H1 (cell line): ENCODE results near the gene FAM131C. TPM values are rescaled to one million over a fixed set of nuclear protein-coding genes. Genes with fewer than 3 reads are reported as not detected.

ENCODE experiments used
- CTCF ChIA-PET: fragments of 300-600 bp; sonication (Branson Sonifier 250); formaldehyde crosslinking; loops from one replicate; lab custom pipeline; 2021; ENCODE audit not compliant: partially characterized antibody; lab: Charles Lee
- POLR2A ChIA-PET: fragments of 300-600 bp; sonication (Branson Sonifier 250); formaldehyde crosslinking; loops from one replicate; lab custom pipeline; 2021; ENCODE audit warnings: inconsistent platforms; ENCODE audit not compliant: partially characterized antibody; lab: Charles Lee
- DNase-seq, 2 experiments: peaks; one replicate each; pipeline versions ENCODE4 v3.0.0 to v3.0.0-alpha.2; 2010 to 2022; ENCODE audit warnings: low spot score in 2 of 2, low read depth in 1 of 2, mixed read lengths in 1 of 2
- FAIRE-seq: peaks from 2 replicates; lab custom pipeline; 2011; peaks lifted over from hg19 to GRCh38; lab: Jason Lieb, UNC
- H2AFZ ChIP-seq: 2 replicates; pipeline ENCODE4 v1.8.1; 2012; ENCODE audit warnings: low read length, inconsistent platforms
- H2AK5ac ChIP-seq: 2 replicates; pipeline ENCODE4 v1.6.1; 2013; ENCODE audit warnings: low read depth, low read length
- H2BK120ac ChIP-seq: replicated peaks from 2 replicates; pipeline ENCODE3; 2013; ENCODE audit warnings: low read depth, low read length, inconsistent platforms
- H2BK12ac ChIP-seq: 2 replicates; pipeline ENCODE4 v1.6.1; 2013; ENCODE audit warnings: low read depth, low read length
- H2BK15ac ChIP-seq: 2 replicates; pipeline ENCODE4 v1.6.1; 2013; ENCODE audit warnings: low read length
- H2BK20ac ChIP-seq: 2 replicates; pipeline ENCODE4 v1.6.1; 2013; ENCODE audit warnings: low read length
- H2BK5ac ChIP-seq: 2 replicates; pipeline ENCODE4 v1.6.1; 2013; ENCODE audit warnings: low read depth, low read length
- H3K14ac ChIP-seq: 2 replicates; pipeline ENCODE4 v1.6.1; 2013; ENCODE audit warnings: inconsistent platforms; ENCODE audit not compliant: insufficient read length
- H3K18ac ChIP-seq: 2 replicates; pipeline ENCODE4 v1.6.1; 2013; ENCODE audit warnings: low read length; ENCODE audit errors: extremely low read depth
- H3K23ac ChIP-seq: 2 replicates; pipeline ENCODE4 v1.6.1; 2013; ENCODE audit warnings: inconsistent platforms; ENCODE audit not compliant: insufficient read length
- H3K23me2 ChIP-seq: 2 replicates; pipeline ENCODE4 v1.6.1; 2013; ENCODE audit warnings: low read depth, low read length
- H3K27ac ChIP-seq: 2 replicates; pipeline ENCODE4 v1.6.1; 2011; ENCODE audit warnings: low read depth, low read length, inconsistent platforms
- H3K27me3 ChIP-seq, 4 experiments: replicated peaks in 1 of 4; 1 replicate in 1 of 4; 2 replicates in 3 of 4; pipeline versions ENCODE4 v1.6.1 to v1.8.1; 2011 to 2013; ENCODE audit warnings: low read length in 3 of 4, mild to moderate bottlenecking in 3 of 4, inconsistent platforms in 2 of 4, mixed read lengths in 2 of 4, moderate library complexity in 1 of 4; ENCODE audit not compliant: control insufficient read depth in 3 of 4, insufficient read depth in 3 of 4; ENCODE audit errors: extremely low read depth in 1 of 4
- H3K36me3 ChIP-seq, 4 experiments: 2 replicates each; pipeline versions ENCODE4 v1.6.1 to v1.8.1; 2011 to 2013; ENCODE audit warnings: mild to moderate bottlenecking in 4 of 4, low read length in 3 of 4, moderate library complexity in 2 of 4, control low read depth in 1 of 4, inconsistent platforms in 1 of 4; ENCODE audit not compliant: insufficient read depth in 4 of 4, control insufficient read depth in 2 of 4
- H3K4ac ChIP-seq: replicated peaks from 2 replicates; pipeline ENCODE3; 2013; ENCODE audit warnings: low read length, low read depth, mixed read lengths, inconsistent platforms; ENCODE audit not compliant: insufficient read length
- H3K4me1 ChIP-seq, 4 experiments: replicated peaks in 1 of 4; 1 replicate in 1 of 4; 2 replicates in 3 of 4; pipeline versions ENCODE4 v1.6.1 to v1.8.1; 2011 to 2013; ENCODE audit warnings: low read length in 3 of 4, inconsistent platforms in 2 of 4, mixed read lengths in 1 of 4; ENCODE audit not compliant: insufficient read depth in 4 of 4, control insufficient read depth in 3 of 4
- H3K4me2 ChIP-seq, 2 experiments: 2 replicates each; pipeline versions ENCODE4 v1.6.1 to v1.8.1; 2011 to 2013; ENCODE audit warnings: low read depth in 2 of 2, low read length in 2 of 2, control low read depth in 1 of 2, inconsistent platforms in 1 of 2, mild to moderate bottlenecking in 1 of 2; ENCODE audit not compliant: insufficient read depth in 1 of 2
- H3K4me3 ChIP-seq, 4 experiments: fragments of 200-600, 300-600 bp in 1 of 4; sonication (generic), shearing (Covaris generic), sonication (Bioruptor Twin) in 1 of 4; 2 replicates each; pipeline versions ENCODE4 v1.5.1 to v1.8.1; 2011 to 2016; ENCODE audit warnings: low read length in 4 of 4, low read depth in 3 of 4, control low read depth in 2 of 4, inconsistent platforms in 2 of 4, mild to moderate bottlenecking in 2 of 4, mixed read lengths in 1 of 4, moderate library complexity in 1 of 4; ENCODE audit not compliant: insufficient read depth in 2 of 4; ENCODE audit errors: extremely low read depth in 1 of 4
- H3K56ac ChIP-seq: replicated peaks from 2 replicates; pipeline ENCODE3; 2013; ENCODE audit warnings: low read depth, mild to moderate bottlenecking, mixed read lengths, low read length, inconsistent platforms; ENCODE audit not compliant: insufficient read length
- H3K79me1 ChIP-seq: 2 replicates; pipeline ENCODE4 v1.6.1; 2013; ENCODE audit warnings: low read depth, low read length, control low read depth
- H3K79me2 ChIP-seq, 2 experiments: 2 replicates each; pipeline versions ENCODE4 v1.6.1 to v1.8.1; 2012 to 2013; ENCODE audit warnings: low read length in 2 of 2, mild to moderate bottlenecking in 2 of 2, inconsistent platforms in 1 of 2; ENCODE audit not compliant: insufficient read depth in 2 of 2, control insufficient read depth in 1 of 2
- H3K9ac ChIP-seq, 4 experiments: replicated peaks in 1 of 4; 1 replicate in 1 of 4; 2 replicates in 3 of 4; pipeline versions ENCODE4 v1.6.1 to v1.8.1; 2011 to 2013; ENCODE audit warnings: low read depth in 3 of 4, low read length in 3 of 4, control low read depth in 2 of 4, mild to moderate bottlenecking in 2 of 4, moderate library complexity in 2 of 4, inconsistent platforms in 1 of 4; ENCODE audit errors: extremely low read depth in 1 of 4
- H3K9me3 ChIP-seq, 2 experiments: 2 replicates each; pipeline versions ENCODE4 v1.6.1 to v1.8.1; 2012 to 2013; ENCODE audit warnings: mild to moderate bottlenecking in 2 of 2, moderate library complexity in 2 of 2, control low read depth in 1 of 2, inconsistent platforms in 1 of 2, low read depth in 1 of 2, low read length in 1 of 2, mixed read lengths in 1 of 2; ENCODE audit not compliant: insufficient read depth in 2 of 2
- H4K20me1 ChIP-seq, 2 experiments: replicated peaks in 1 of 2; 2 replicates each; pipeline versions ENCODE3 to v1.8.1; 2011 to 2013; ENCODE audit warnings: inconsistent platforms in 2 of 2, low read length in 2 of 2, mild to moderate bottlenecking in 1 of 2; ENCODE audit not compliant: insufficient read depth in 2 of 2, control insufficient read depth in 1 of 2
- H4K5ac ChIP-seq: 2 replicates; pipeline ENCODE4 v1.6.1; 2013; ENCODE audit warnings: low read length, low read depth, mixed read lengths, inconsistent platforms; ENCODE audit not compliant: insufficient read length
- H4K8ac ChIP-seq: 2 replicates; pipeline ENCODE4 v1.8.0; 2013; ENCODE audit warnings: mild to moderate bottlenecking, moderate library complexity, low read length, inconsistent platforms; ENCODE audit not compliant: insufficient read depth; ENCODE audit errors: extremely low read depth
- H4K91ac ChIP-seq: replicated peaks from 2 replicates; pipeline ENCODE3; 2013; ENCODE audit warnings: low read length, mixed read lengths, inconsistent platforms; ENCODE audit not compliant: insufficient read length
- GABPA ChIP-seq: IDR thresholded peaks from 2 replicates; pipeline ENCODE4 v1.6.1; 2011; ENCODE audit warnings: mild to moderate bottlenecking, low read length, moderate library complexity, borderline replicate concordance; ENCODE audit not compliant: insufficient read depth
- GTF2F1 ChIP-seq: IDR thresholded peaks from 2 replicates; pipeline ENCODE4 v1.6.1; 2012; ENCODE audit warnings: low read depth, low read length, improper control_type of control experiment, borderline replicate concordance
- KDM4A ChIP-seq: IDR thresholded peaks from one replicate; pipeline ENCODE4 v1.7.1; 2012; ENCODE audit warnings: low read depth, mild to moderate bottlenecking, moderate library complexity, low read length, inconsistent platforms; ENCODE audit not compliant: severe bottlenecking
- RAD21 ChIP-seq, 2 experiments: IDR thresholded peaks in 1 of 2; conservative IDR thresholded peaks in 1 of 2; 2 replicates each; pipeline ENCODE4 v1.6.1; 2011; ENCODE audit warnings: low read depth in 2 of 2, low read length in 2 of 2, improper control_type of control experiment in 1 of 2, inconsistent platforms in 1 of 2, mild to moderate bottlenecking in 1 of 2, moderate library complexity in 1 of 2
- SIN3A ChIP-seq, 2 experiments: IDR thresholded peaks in 1 of 2; conservative IDR thresholded peaks in 1 of 2; 2 replicates each; pipeline ENCODE4 v1.6.1; 2011 to 2012; ENCODE audit warnings: low read length in 2 of 2, improper control_type of control experiment in 1 of 2, low read depth in 1 of 2, mild to moderate bottlenecking in 1 of 2
- TEAD4 ChIP-seq: IDR thresholded peaks from 2 replicates; pipeline ENCODE4 v1.6.1; 2012; ENCODE audit warnings: low read depth, low read length, inconsistent platforms, mixed read lengths
- WGBS, 2 experiments: shearing (Covaris generic) in 1 of 2; methylation state at CpG; one replicate each; pipeline versions ENCODE4 v1.1.6 to v1.1.7; 2013 to 2015; ENCODE audit warnings: low lambda C conversion rate in 2 of 2, mixed read lengths in 2 of 2, inconsistent platforms in 1 of 2, low coverage in 1 of 2, missing lambda C conversion rate in 1 of 2; ENCODE audit not compliant: insufficient replicate concordance in 2 of 2, insufficient coverage in 1 of 2, insufficient read length in 1 of 2; ENCODE audit errors: extremely low coverage in 1 of 2, missing lambda C conversion rate in 1 of 2; 5-methylcytosine and 5-hydroxymethylcytosine counted together
- polyA plus RNA-seq, 7 experiments: library from polyadenylated mRNA; depleted of rRNA in 3 of 7; stranded (reverse) in 5 of 7; unstranded in 2 of 7; fragments of >200 nt in 5 of 7; fragments of 200-250 nt in 2 of 7; gene quantifications; 1 replicate in 5 of 7; 2 replicates in 1 of 7; 4 replicates in 1 of 7; pipeline versions ENCODE4 v1.2.1 to v1.2.3, GENCODE V29; 2011 to 2013; ENCODE audit warnings: missing spikeins in 2 of 7, mixed read lengths in 2 of 7
- total RNA-seq: library from RNA; stranded (reverse); fragmentation: NEBNext Ultra II Directional; extraction: Animal tissue kit (Norgen Biotek cat#: 25700); gene quantifications from 2 replicates; pipeline ENCODE4 v1.2.1, GENCODE V29; 2021
- TF ChIP-seq, protein P1 (sequence below), 3 experiments: IDR thresholded peaks; 1 replicate in 2 of 3; 2 replicates in 1 of 3; pipeline versions ENCODE4 v1.5.1 to v1.6.1; 2011; ENCODE audit warnings: low read length in 3 of 3, mild to moderate bottlenecking in 3 of 3, inconsistent platforms in 2 of 3, low read depth in 1 of 3, moderate library complexity in 1 of 3; ENCODE audit not compliant: insufficient read depth in 1 of 3; ENCODE audit errors: control extremely low read depth in 1 of 3

FAM131C gene
- total and polyA plus RNA-seq, 2 of the 8 experiments (the other 6 are each of a cell fraction or from before 2014, with no cell fraction given), result 0.73 to 0.78 TPM

DNA sequence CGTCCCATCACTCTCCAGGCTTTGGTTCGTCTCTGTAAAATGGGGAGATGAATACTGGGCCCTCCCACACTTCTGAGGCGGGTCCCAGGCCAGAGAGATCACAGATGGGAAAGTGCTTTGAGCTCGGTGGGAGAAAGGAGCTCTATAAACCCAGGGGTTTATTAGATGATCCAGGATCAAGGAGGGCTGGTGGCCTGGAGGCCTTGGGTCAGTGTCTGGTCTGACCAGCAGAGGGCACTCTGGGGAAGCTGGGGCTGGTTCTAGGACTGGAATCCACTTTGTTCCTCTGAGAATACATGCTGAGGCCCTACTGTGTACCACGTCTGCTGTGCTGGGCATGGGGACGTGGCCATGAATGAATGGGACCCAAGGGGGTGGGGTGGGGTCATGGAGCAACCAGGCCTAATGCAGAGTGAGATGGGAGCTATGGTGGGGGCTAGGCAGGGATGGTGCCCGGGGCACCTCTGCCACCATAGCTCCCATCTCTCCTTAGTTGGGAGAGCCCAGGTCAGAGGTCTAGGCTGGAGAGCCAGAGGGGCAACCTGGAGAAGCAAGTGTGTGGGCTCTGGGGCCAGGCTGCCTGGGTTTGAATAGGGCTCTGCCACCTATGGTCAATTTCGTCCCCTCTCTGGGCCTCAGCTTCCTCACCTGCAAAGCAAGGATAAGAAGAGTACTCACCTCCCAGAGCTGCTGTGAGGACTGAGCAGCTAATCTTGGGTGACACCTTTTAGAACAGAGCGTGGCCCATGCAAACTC lies 9.0 kb upstream of the FAM131C start:
- no peaks in the 10 kb centered on the region for H3K9me3 ChIP-seq
- 0 out of 2 replicates have a peak overlapping the region, but pooled peaks have one; percentile 81 for H2BK15ac ChIP-seq
- H2BK5ac ChIP-seq, result no peak overlapping the region
- 61% methylated on average over 8 of the region's 9 CpGs; no CpG with 5 or more reads in 1 of the 2 experiments for WGBS, 2 experiments
- H3K18ac ChIP-seq, result no peak overlapping the region
- H3K4me3 ChIP-seq, result no peak overlapping the region
- no peak overlapping the region for H3K56ac ChIP-seq
- H2BK120ac ChIP-seq, result no peak overlapping the region
- no peak overlapping the region for H3K14ac ChIP-seq
- H2BK12ac ChIP-seq, result peak overlapping the region; percentile 95
- no peak overlapping the region for H3K23ac ChIP-seq
- DNase-seq, result peak; percentile 57 to 95
- H2AK5ac ChIP-seq, result no peak overlapping the region
- POLR2A ChIA-PET, result interaction anchor here (1.6 to 3.4 kb wide), 6 partner anchors 37 to 108 kb away, joined by 5 to 13 read pairs (median 6); partner anchors contain the start of gene EPHA2
- no peaks in the 10 kb centered on the region for H3K36me3 ChIP-seq
- H4K5ac ChIP-seq, result no peak overlapping the region
- peak overlapping the region; percentile 36 for H3K4ac ChIP-seq
- no peaks in the 10 kb centered on the region for H3K79me2 ChIP-seq
- H3K27me3 ChIP-seq, result no peaks in the 10 kb centered on the region
- peak in 1 of 2 experiments; percentile 49; a peak in 1 of 4 replicates for TF ChIP-seq SIN3A (conservative IDR thresholded peaks at IDR 0.05 in 1 of 2, IDR thresholded peaks at IDR 0.05 in 1 of 2; ENCODE audit: low read depth in 1 of 2, low read length in 2 of 2)
- TF ChIP-seq, protein P1, sequence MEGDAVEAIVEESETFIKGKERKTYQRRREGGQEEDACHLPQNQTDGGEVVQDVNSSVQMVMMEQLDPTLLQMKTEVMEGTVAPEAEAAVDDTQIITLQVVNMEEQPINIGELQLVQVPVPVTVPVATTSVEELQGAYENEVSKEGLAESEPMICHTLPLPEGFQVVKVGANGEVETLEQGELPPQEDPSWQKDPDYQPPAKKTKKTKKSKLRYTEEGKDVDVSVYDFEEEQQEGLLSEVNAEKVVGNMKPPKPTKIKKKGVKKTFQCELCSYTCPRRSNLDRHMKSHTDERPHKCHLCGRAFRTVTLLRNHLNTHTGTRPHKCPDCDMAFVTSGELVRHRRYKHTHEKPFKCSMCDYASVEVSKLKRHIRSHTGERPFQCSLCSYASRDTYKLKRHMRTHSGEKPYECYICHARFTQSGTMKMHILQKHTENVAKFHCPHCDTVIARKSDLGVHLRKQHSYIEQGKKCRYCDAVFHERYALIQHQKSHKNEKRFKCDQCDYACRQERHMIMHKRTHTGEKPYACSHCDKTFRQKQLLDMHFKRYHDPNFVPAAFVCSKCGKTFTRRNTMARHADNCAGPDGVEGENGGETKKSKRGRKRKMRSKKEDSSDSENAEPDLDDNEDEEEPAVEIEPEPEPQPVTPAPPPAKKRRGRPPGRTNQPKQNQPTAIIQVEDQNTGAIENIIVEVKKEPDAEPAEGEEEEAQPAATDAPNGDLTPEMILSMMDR (IDR thresholded peaks at IDR 0.05; ENCODE audit: control extremely low read depth in 1 of 3, insufficient read depth in 1 of 3, low read depth in 1 of 3, low read length in 3 of 3), result peak; percentile 92 to 97 (median 94)
- TF ChIP-seq RAD21 (IDR thresholded peaks at IDR 0.05 in 1 of 2, conservative IDR thresholded peaks at IDR 0.05 in 1 of 2; ENCODE audit: low read depth in 2 of 2, low read length in 2 of 2), result peak; percentile 88 to 91
- TF ChIP-seq GTF2F1, result no peak
- TF ChIP-seq GABPA, result no peak
- TF ChIP-seq TEAD4, result 0 out of 2 replicates have a peak, but pooled peaks have one; percentile 30
- TF ChIP-seq KDM4A, result no peak
- peaks cover 0 to 5% (median 2%) of the 10 kb centered on the region in 4 experiments; a peak in 1 of 7 replicates for H3K4me1 ChIP-seq
- no peak overlapping the region for H2AFZ ChIP-seq
- H2BK20ac ChIP-seq, result peak overlapping the region; percentile 34; the same call in 1 of the 2 replicates
- H4K91ac ChIP-seq, result no peak overlapping the region
- peak; percentile 62 for FAIRE-seq
- no peak overlapping the region for H3K27ac ChIP-seq
- H3K79me1 ChIP-seq, result no peaks in the 10 kb centered on the region
- 0 out of 2 replicates have a peak overlapping the region, but pooled peaks have one; percentile 37 for H4K8ac ChIP-seq
- H4K20me1 ChIP-seq, result peaks cover 0 to 1% of the 10 kb centered on the region in 2 experiments
- H3K23me2 ChIP-seq, result no peaks in the 10 kb centered on the region
- CTCF ChIA-PET, result interaction anchor here (0.5 to 21.9 kb wide), 42 partner anchors 10 to 293 kb away, joined by 3 to 569 read pairs (median 6); partner anchors contain the start of genes ARHGEF19, CPLANE2, EPHA2 and FAM131C
- H3K9ac ChIP-seq, result no peak overlapping the region
- no peak overlapping the region for H3K4me2 ChIP-seq
